Trophoblast cell (in vitro differentiated cells and primary cell): Measurements from ENCODE around the gene NR3C1.

Source experiments
- DNase-seq, 2 donors: peaks; one replicate each; pipeline ENCODE4 v3.0.0-alpha.2; 2016
- H2AFZ ChIP-seq: 2 replicates; pipeline ENCODE4 v1.6.1; 2013; ENCODE audit warnings: low read length, moderate library complexity, mild to moderate bottlenecking; ENCODE audit not compliant: insufficient read depth, poor library complexity
- H2AK5ac ChIP-seq: 2 replicates; pipeline ENCODE4 v1.6.1; 2013; ENCODE audit warnings: mild to moderate bottlenecking, low read length
- H2BK120ac ChIP-seq: 2 replicates; pipeline ENCODE4 v1.6.1; 2013; ENCODE audit warnings: low read length, mild to moderate bottlenecking, moderate library complexity; ENCODE audit not compliant: insufficient read depth, poor library complexity
- H2BK12ac ChIP-seq: 2 replicates; pipeline ENCODE4 v1.6.1; 2013; ENCODE audit warnings: mild to moderate bottlenecking, low read length, moderate library complexity
- H2BK5ac ChIP-seq: 2 replicates; pipeline ENCODE4 v1.6.1; 2013; ENCODE audit warnings: low read length, low read depth, moderate library complexity, mild to moderate bottlenecking; ENCODE audit not compliant: poor library complexity
- H3K14ac ChIP-seq: 2 replicates; pipeline ENCODE4 v1.6.1; 2013; ENCODE audit warnings: mild to moderate bottlenecking, low read length
- H3K18ac ChIP-seq: 2 replicates; pipeline ENCODE4 v1.6.1; 2013; ENCODE audit warnings: mild to moderate bottlenecking, low read length
- H3K23ac ChIP-seq: 2 replicates; pipeline ENCODE4 v1.6.1; 2013; ENCODE audit warnings: low read length
- H3K27ac ChIP-seq: 2 replicates; pipeline ENCODE4 v1.5.1; 2013; ENCODE audit warnings: low read depth, mild to moderate bottlenecking, inconsistent platforms, low read length, moderate library complexity
- H3K27me3 ChIP-seq: 2 replicates; pipeline ENCODE4 v1.6.1; 2013; ENCODE audit warnings: inconsistent platforms, mild to moderate bottlenecking, low read length, moderate library complexity; ENCODE audit not compliant: insufficient read depth
- H3K36me3 ChIP-seq, 2 experiments: 1 replicate in 1 of 2; 2 replicates in 1 of 2; pipeline ENCODE4 v1.6.1; 2013; ENCODE audit warnings: low read length in 2 of 2, mild to moderate bottlenecking in 2 of 2, moderate library complexity in 1 of 2; ENCODE audit not compliant: insufficient read depth in 2 of 2, control insufficient read depth in 1 of 2
- H3K4ac ChIP-seq: 2 replicates; pipeline ENCODE4 v1.6.1; 2013; ENCODE audit warnings: low read depth, mild to moderate bottlenecking, low read length, moderate library complexity
- H3K4me1 ChIP-seq, 2 experiments: 1 replicate in 1 of 2; 2 replicates in 1 of 2; pipeline ENCODE4 v1.6.1; 2013; ENCODE audit warnings: low read length in 2 of 2, mild to moderate bottlenecking in 2 of 2, moderate library complexity in 1 of 2; ENCODE audit not compliant: insufficient read depth in 2 of 2, control insufficient read depth in 1 of 2
- H3K4me2 ChIP-seq: 2 replicates; pipeline ENCODE4 v1.6.1; 2013; ENCODE audit warnings: inconsistent platforms, mild to moderate bottlenecking, low read length, moderate library complexity
- H3K4me3 ChIP-seq: 2 replicates; pipeline ENCODE4 v1.5.1; 2013; ENCODE audit warnings: mild to moderate bottlenecking, low read depth, low read length, inconsistent platforms
- H3K79me1 ChIP-seq: one replicate; pipeline ENCODE4 v1.6.1; 2013; ENCODE audit warnings: low read length
- H3K79me2 ChIP-seq: 2 replicates; pipeline ENCODE4 v1.6.1; 2013; ENCODE audit warnings: low read length, mild to moderate bottlenecking; ENCODE audit not compliant: control insufficient read depth, insufficient read depth, poor library complexity
- H3K9ac ChIP-seq: 2 replicates; pipeline ENCODE4 v1.6.1; 2013; ENCODE audit warnings: mild to moderate bottlenecking, low read length
- H3K9me3 ChIP-seq: 2 replicates; pipeline ENCODE4 v1.6.1; 2013; ENCODE audit warnings: low read depth, mild to moderate bottlenecking, control low read depth, inconsistent platforms, low read length; ENCODE audit not compliant: insufficient read depth
- H4K12ac ChIP-seq: 2 replicates; pipeline ENCODE4 v1.6.1; 2013; ENCODE audit warnings: low read depth, mild to moderate bottlenecking, low read length, moderate library complexity
- H4K8ac ChIP-seq: 2 replicates; pipeline ENCODE4 v1.6.1; 2013; ENCODE audit warnings: low read depth, mild to moderate bottlenecking, low read length, moderate library complexity
- H4K91ac ChIP-seq: one replicate; pipeline ENCODE4 v1.6.1; 2013; ENCODE audit warnings: low read depth, mild to moderate bottlenecking, low read length, moderate library complexity
- WGBS: extraction: QIAGEN DNeasy Blood & Tissue Kit; methylation state at CpG from one replicate; pipeline ENCODE4 v1.1.7; 2013; ENCODE audit warnings: missing lambda C conversion rate; ENCODE audit not compliant: insufficient read length, insufficient coverage; ENCODE audit errors: extremely low coverage; 5-methylcytosine and 5-hydroxymethylcytosine counted together

Gene NR3C1

GRCh38 chr5:143322176-143322575, 81.3 kb downstream of the NR3C1 start:
- DNase-seq = no peak
- Histone ChIP-seq H2BK5ac (no peak overlapping the region), H4K91ac (no peak overlapping the region), H3K9ac (no peak overlapping the region), H3K4me1 (no peaks in the 10 kb centered on the region), H2BK120ac (no peak overlapping the region), H2AFZ (no peak overlapping the region), H2AK5ac (no peak overlapping the region), H3K4me3 (no peak overlapping the region), H2BK12ac (no peak overlapping the region), H3K27me3 (no peaks in the 10 kb centered on the region), H3K36me3 (no peaks in the 10 kb centered on the region), H3K79me2 (no peaks in the 10 kb centered on the region), H3K4me2 (no peak overlapping the region), H4K12ac (no peak overlapping the region), H3K18ac (no peak overlapping the region), H3K79me1 (no peaks in the 10 kb centered on the region), H4K8ac (no peak overlapping the region), H3K4ac (no peak overlapping the region), H3K27ac (no peak overlapping the region), H3K14ac (no peak overlapping the region), H3K9me3 (peaks cover 2% of the 10 kb centered on the region), H3K23ac (no peak overlapping the region)
- WGBS = no CpG with 5 or more reads among the region's 1 CpG

- Histone ChIP-seq H3K36me3 (no peaks in the 10 kb centered on the region), H3K14ac (no peak overlapping the region), H2BK5ac (no peak overlapping the region), H3K23ac (no peak overlapping the region), H3K79me2 (no peaks in the 10 kb centered on the region), H3K27ac (no peak overlapping the region), H2BK120ac (no peak overlapping the region), H3K18ac (no peak overlapping the region), H3K9me3 (peaks cover 2% of the 10 kb centered on the region), H4K91ac (no peak overlapping the region), H3K4me3 (no peak overlapping the region), H2BK12ac (no peak overlapping the region), H3K4me2 (no peak overlapping the region), H2AFZ (no peak overlapping the region), H3K4ac (no peak overlapping the region), H4K12ac (no peak overlapping the region), H4K8ac (no peak overlapping the region), H3K27me3 (no peaks in the 10 kb centered on the region), H3K79me1 (no peaks in the 10 kb centered on the region), H3K9ac (no peak overlapping the region), H2AK5ac (no peak overlapping the region), H3K4me1 (peaks cover 0 to 4% of the 10 kb centered on the region in 2 experiments)
- no CpG with 5 or more reads among the region's 5 CpGs for WGBS
- no peak for DNase-seq
Observed at GRCh38 chr5:143319437-143320227, 83.9 kb downstream of the NR3C1 start.

- H2AK5ac ChIP-seq = no peak overlapping the region
- H2AFZ ChIP-seq = no peak overlapping the region
- H3K4me1 ChIP-seq = peaks cover 0 to 4% of the 10 kb centered on the region in 2 experiments
- H3K79me2 ChIP-seq = no peaks in the 10 kb centered on the region
- H3K9me3 ChIP-seq = no peaks in the 10 kb centered on the region
- no peak overlapping the region for H4K8ac ChIP-seq
- WGBS = no CpG with 5 or more reads among the region's 1 CpG
- no peak overlapping the region for H4K91ac ChIP-seq
- no peak overlapping the region for H3K18ac ChIP-seq
- H3K4ac ChIP-seq = no peak overlapping the region
- DNase-seq = no peak
- H4K12ac ChIP-seq = no peak overlapping the region
- H3K27me3 ChIP-seq = no peaks in the 10 kb centered on the region
- no peak overlapping the region for H2BK120ac ChIP-seq
- no peak overlapping the region for H3K4me2 ChIP-seq
- no peak overlapping the region for H2BK12ac ChIP-seq
- no peaks in the 10 kb centered on the region for H3K36me3 ChIP-seq
- H3K79me1 ChIP-seq = no peaks in the 10 kb centered on the region
- no peak overlapping the region for H3K4me3 ChIP-seq
- H3K14ac ChIP-seq = no peak overlapping the region
- no peak overlapping the region for H2BK5ac ChIP-seq
- H3K27ac ChIP-seq = no peak overlapping the region
- H3K23ac ChIP-seq = no peak overlapping the region
- no peak overlapping the region for H3K9ac ChIP-seq
Observed at GRCh38 chr5:143318833-143319232, 84.7 kb downstream of the NR3C1 start.

GRCh38 chr5:143318270-143318669, 85.2 kb downstream of the NR3C1 start:
- Histone ChIP-seq H3K27me3 (no peaks in the 10 kb centered on the region), H3K9ac (no peak overlapping the region), H2BK12ac (no peak overlapping the region), H2BK5ac (no peak overlapping the region), H3K9me3 (no peaks in the 10 kb centered on the region), H4K8ac (no peak overlapping the region), H4K91ac (no peak overlapping the region), H3K18ac (no peak overlapping the region), H3K79me1 (no peaks in the 10 kb centered on the region), H2AK5ac (no peak overlapping the region), H2AFZ (no peak overlapping the region), H3K36me3 (no peaks in the 10 kb centered on the region), H3K23ac (no peak overlapping the region), H2BK120ac (no peak overlapping the region), H4K12ac (no peak overlapping the region), H3K79me2 (no peaks in the 10 kb centered on the region), H3K4me3 (no peak overlapping the region), H3K14ac (no peak overlapping the region), H3K4me2 (no peak overlapping the region), H3K27ac (no peak overlapping the region), H3K4ac (no peak overlapping the region), H3K4me1 (peaks cover 0 to 4% of the 10 kb centered on the region in 2 experiments)
- WGBS = no CpG with 5 or more reads among the region's 1 CpG
- DNase-seq = peak in 1 of 2 donors; percentile 25
